Measurements from ENCODE around the gene ITGA2.
A peak's percentile ranks its signal among the peaks of the same experiment; 100 is the strongest.

ITGA2 gene

GRCh38 chr5:53017794-53018391 lies 28.7 kb downstream of the ITGA2 start:
- no peak for DNase-seq (ENCODE audit: low spot score)

DNA sequence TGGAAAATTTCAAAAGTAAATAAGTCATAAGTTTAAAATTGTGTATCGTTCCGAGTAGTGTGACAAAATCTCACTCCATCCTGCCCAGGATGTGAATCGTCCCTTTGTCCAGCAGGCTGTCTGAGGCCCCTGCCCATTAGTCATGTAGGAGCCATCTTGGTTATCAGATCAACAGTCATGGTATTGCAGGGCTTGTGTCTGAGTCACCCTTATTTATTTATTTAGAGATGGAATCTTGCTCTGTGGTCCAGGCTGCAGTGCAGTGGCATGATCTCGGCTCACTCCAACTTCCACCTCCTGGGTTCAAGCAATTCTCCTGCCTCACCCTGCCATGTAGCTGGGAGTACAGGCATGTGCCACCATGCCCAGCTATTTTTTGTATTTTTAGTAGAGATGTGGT lies 30.2 kb downstream of the ITGA2 start:
- DNase-seq (ENCODE audit: low spot score), result peak; percentile 71

DNA sequence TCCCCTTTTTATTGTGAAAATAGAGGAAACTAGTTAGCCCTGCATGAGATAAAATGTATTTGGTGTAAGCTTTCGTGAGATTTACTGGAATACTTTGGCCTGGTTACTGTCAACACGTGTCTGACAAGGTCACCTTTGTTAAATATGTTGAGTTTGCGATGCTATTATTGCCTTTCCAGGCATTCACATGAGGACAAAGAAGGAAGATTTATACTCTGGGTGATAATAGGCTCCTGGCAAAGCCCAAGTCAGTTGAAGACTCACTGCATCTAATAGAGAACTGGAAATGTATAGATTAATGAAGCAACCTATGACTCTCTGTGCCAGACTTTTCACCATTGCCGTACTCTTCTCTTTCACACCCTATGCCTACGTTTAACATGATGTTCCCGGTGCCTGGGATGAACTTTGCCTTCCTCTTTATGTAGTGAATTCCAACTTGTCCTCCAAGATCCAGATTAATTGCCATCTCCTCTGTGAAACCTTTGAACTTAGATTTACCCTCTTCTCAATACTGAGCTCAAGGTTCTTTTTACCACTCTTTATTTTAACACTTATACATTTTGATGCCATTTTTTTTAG lies 33.9 kb downstream of the ITGA2 start:
- DNase-seq (ENCODE audit: low spot score), result no peak

DNA sequence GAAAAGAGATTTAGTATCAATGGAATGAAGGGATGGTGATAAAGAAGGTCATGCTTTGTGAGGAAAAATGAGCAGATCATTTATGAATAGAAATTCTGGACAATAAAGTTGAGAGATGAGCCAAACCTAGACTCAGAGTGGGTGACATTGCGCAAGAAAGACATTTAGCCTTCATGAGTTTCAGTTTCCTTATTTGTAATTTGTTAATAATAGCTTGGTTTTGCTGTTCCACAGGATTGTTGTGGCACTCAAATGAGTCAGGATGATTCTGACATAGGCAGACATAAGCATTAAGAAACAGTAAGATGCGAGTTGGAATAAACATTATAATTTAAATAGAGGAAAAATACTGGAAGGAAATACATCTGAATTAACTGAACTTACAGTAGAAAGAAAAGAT lies 34.8 kb downstream of the ITGA2 start:
- peak; percentile 68 for DNase-seq (ENCODE audit: low spot score)

- DNase-seq (ENCODE audit: low spot score), result no peak
Observed at GRCh38 chr5:53024535-53024934, 35.4 kb downstream of the ITGA2 start.

DNA sequence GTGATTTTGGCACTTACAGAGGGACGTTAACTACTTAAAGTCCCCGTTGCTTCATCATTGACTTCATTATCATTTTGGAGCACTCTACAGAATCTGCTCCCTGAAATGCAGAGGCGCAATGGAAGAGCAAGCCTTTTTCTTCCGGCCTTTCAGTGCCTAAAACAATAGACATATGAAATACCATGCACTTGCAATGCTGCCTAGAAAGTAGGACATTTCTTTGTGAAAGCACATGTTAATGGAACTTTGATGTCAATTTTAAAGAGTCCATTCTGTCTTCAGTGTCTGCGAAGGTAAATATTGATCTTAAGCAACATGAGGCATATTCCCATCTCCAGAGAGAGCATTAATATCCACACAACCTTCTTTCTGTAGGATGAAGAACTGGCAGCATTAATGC lies 36.3 kb downstream of the ITGA2 start:
- no peak for DNase-seq (ENCODE audit: low spot score)

- DNase-seq (ENCODE audit: low spot score), result peak; percentile 29
Observed at GRCh38 chr5:53027913-53028312, 38.8 kb downstream of the ITGA2 start.

- DNase-seq (ENCODE audit: low spot score), result no peak
Observed at GRCh38 chr5:53029608-53030007, 40.5 kb downstream of the ITGA2 start.

GRCh38 chr5:53030893-53031292 lies 41.7 kb downstream of the ITGA2 start:
- DNase-seq (ENCODE audit: low spot score), result no peak

DNA sequence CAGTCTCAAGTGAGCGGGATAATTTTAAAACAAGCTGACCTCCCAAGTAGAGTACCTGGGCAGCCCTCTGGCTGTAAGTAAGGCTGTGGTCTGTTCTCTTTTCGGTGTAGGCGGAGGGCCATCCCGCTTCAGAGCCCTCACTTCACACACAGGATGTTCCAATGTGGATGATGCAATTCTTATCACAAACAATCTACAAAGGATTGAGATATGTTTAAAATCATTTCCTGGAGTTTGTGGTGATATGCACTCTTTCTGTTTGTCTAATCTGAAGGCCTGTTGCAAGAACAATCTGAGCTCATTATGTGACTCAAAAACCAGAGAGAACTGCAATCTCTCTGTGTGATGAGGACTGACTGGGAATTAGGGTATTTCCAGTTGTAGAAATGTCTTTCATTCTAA lies 42.5 kb downstream of the ITGA2 start:
- DNase-seq (ENCODE audit: low spot score), result peak; percentile 56

DNA sequence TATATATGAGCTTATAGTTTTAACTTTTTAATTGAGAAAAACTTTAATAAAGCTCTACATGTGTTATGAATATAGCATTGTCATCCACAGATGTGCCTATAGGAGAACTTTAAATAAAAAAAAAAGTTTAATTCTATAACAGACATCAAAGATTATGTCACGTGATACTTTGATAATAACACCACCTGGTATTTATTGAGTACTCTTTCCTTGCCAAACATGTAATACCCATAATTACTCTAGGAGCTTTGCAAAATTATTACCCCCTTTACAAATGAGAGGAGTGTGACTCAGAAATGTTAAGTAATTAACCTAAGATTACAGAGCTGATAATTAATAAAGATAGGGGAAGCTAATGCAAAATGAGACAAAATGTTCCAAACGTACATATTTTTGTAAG lies 43.0 kb downstream of the ITGA2 start:
- DNase-seq (ENCODE audit: low spot score), result no peak

DNA sequence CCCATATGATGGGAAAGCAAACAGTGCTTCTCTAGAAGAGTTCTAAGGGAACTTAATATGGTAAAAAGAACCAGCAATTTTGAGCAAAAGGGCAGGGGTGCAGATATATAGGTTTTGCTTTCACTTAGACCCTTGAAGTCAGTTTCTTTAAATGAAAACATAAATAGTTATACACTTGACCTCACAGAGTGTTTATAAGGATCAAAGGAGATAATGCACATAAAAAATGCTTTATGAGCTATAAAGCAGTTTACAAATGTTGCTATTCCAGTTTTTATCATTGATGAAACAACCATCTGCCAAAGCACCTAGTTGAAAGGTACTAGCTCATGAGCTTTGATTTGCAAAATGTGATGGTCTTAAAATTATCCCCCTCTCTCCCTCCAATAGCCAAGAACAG lies 45.7 kb downstream of the ITGA2 start:
- no peak for DNase-seq (ENCODE audit: low spot score)

GRCh38 chr5:53035868-53036381 lies 46.8 kb downstream of the ITGA2 start:
- DNase-seq (ENCODE audit: low spot score), result no peak

DNA sequence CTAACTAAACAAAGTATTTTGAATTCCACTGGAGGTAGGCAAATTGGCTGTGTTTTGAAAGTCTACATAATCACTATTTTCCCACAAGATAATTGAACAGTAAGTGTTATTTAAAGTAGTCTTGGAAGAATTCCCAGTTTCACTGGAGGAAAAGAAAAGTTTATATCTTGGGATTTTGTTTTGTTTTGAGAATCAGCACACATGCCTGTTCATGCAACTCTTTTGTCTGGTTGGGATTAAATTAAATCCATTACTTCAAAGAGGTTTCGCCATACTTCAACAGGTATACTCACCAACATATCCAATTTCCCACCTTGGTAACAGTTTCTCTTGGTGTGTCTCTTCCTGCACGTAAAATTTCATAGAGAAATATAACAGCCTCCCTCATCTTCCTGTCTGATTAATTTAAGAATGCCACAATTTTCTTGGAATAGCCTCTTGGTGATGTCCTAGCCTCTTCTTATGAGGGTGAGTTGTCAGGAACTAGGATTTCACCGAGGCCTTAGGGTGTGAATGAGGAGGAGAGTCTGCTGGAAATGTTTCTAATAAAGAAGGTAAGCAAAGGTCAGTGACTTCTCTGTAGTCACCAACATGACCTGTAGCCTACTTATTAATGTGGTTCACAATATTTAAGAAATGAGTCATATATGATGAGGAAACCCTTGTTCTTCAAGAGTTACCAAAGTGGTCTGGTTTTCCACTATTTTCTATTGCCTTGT lies 48.1 kb downstream of the ITGA2 start:
- DNase-seq (ENCODE audit: low spot score), result peak; percentile 63

GRCh38 chr5:53038196-53038847 lies 49.2 kb downstream of the ITGA2 start:
- DNase-seq (ENCODE audit: low spot score), result no peak

DNA sequence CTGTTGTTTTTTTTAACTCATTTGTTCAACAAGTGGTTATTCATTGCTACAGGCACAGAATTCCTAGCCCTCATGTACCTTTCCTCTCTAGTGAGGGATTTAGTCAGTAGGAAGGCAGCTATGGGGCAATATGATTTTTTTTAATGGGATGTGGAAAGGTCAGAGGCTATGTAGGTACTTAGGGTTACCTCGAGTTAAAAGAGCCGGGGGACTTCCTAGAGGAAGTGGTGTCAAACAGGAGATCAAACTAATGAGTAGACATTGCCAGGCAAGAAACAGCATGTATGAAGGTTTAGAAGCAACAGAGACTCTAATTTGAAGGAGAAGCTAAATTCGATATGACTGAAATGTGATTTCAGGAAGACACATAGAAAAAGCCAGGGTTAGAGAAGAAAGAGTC lies 50.7 kb downstream of the ITGA2 start:
- no peak for DNase-seq (ENCODE audit: low spot score)

- DNase-seq (ENCODE audit: low spot score), result no peak
Observed at GRCh38 chr5:53041071-53041692, 52.0 kb downstream of the ITGA2 start.

GRCh38 chr5:53041740-53042139 lies 52.6 kb downstream of the ITGA2 start:
- DNase-seq (ENCODE audit: low spot score), result no peak

DNA sequence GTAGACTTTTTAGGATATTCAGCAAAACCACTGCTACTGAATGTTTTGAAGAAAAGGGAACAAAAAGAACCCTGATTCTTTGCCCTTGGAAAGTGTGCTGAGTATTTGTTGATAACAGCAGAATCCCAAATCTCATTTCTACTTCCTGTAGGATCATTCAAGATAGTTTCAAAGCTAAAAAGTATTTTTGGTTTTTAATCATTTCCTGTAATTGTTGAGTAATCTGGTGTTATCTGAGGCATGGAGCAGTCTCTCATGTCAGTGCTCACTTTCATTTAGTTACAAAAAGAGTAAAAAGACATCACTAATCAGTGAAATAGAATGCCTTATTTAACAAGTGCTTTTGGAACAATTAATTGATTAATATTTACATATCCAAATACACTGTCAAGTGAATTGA lies 56.1 kb downstream of the ITGA2 start:
- peak; percentile 11 for DNase-seq (ENCODE audit: low spot score)

DNA sequence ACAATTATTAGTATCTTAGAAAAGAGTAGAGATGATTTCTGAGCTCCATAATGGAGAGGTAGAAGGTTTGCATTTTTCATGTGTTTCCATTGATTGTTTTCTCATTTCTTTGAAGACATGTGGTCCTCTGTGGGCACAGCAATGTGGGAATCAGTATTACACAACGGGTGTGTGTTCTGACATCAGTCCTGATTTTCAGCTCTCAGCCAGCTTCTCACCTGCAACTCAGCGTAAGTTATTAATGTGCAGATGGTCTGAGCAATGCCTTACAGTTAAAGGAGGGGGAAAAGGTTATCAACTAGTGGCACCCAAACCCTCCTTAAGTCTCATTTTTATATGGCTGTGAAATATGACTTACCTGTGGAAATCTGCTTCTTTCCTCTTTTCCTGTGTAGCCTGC lies 59.1 kb downstream of the ITGA2 start:
- no peak for DNase-seq (ENCODE audit: low spot score)

GRCh38 chr5:53052499-53052898 lies 63.3 kb downstream of the ITGA2 start:
- peak; percentile 25 for DNase-seq (ENCODE audit: low spot score)

DNA sequence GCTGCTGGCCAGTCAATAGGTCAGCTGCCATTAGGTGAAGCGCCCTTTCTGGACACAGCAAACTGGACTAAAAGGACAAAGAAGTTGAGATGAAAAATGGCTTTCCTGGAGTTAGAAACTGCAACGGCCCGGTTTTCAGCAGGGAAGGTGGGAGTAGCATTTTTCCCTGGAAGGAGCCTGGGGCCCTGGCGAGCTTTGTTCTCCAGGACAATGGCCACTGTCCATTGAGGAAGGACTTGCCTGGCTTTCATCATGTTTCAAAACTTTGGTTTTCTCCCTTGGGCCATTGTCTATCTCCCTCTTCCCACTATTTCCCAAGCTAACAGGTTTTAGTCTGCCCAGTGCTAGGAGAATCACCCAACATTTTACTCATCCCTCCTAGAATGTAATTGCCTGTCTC lies 64.2 kb downstream of the ITGA2 start:
- no peak for DNase-seq (ENCODE audit: low spot score)
